A673 (cell line): ENCODE data around the gene TEX13C. TPM values are rescaled to one million over a fixed set of nuclear protein-coding genes. Genes with fewer than 3 reads are reported as not detected.

Source experiments
- BruUV-seq: library from RNA; stranded (reverse); fragments of 400-500 nt; replicated peaks from 2 replicates; lab custom pipeline; 2021; lab: Mats Ljungman, UMichigan
- CTCF ChIA-PET: fragments of 300-600 bp; sonication (Branson Sonifier 250); formaldehyde crosslinking; loops from one replicate; lab custom pipeline; 2022; ENCODE audit warnings: antibody characterized with exemption; lab: Charles Lee
- POLR2A ChIA-PET: fragments of 300-600 bp; sonication (Branson Sonifier 250); formaldehyde crosslinking; loops from one replicate; lab custom pipeline; 2022; ENCODE audit warnings: antibody characterized with exemption; ENCODE audit not compliant: low non-redundant PET; lab: Charles Lee
- DNase-seq: peaks from one replicate; pipeline ENCODE4 v3.0.0-alpha.2; 2015; ENCODE audit warnings: low spot score
- H3K27ac ChIP-seq: fragments of 200-600 bp; sonication (generic); 2 replicates; pipeline ENCODE4 v1.5.1; 2016; ENCODE audit warnings: mixed run types, low read depth, mild to moderate bottlenecking, mixed read lengths, antibody characterized with exemption, low read length; ENCODE audit not compliant: poor library complexity, severe bottlenecking
- H3K27me3 ChIP-seq: fragments of 200-600 bp; sonication (generic); replicated peaks from 2 replicates; pipeline ENCODE4 v1.6.1; 2017; ENCODE audit warnings: mixed run types, low read depth, mild to moderate bottlenecking, mixed read lengths, antibody characterized with exemption, low read length; ENCODE audit not compliant: insufficient read depth, poor library complexity
- H3K36me3 ChIP-seq: fragments of 200-600 bp; sonication (generic); 2 replicates; pipeline ENCODE4 v1.6.1; 2016; ENCODE audit warnings: mixed run types, mild to moderate bottlenecking, mixed read lengths, antibody characterized with exemption, low read length; ENCODE audit not compliant: insufficient read depth, poor library complexity, severe bottlenecking
- H3K4me1 ChIP-seq: fragments of 200-600 bp; sonication (generic); 2 replicates; pipeline ENCODE4 v1.6.1; 2017; ENCODE audit warnings: mixed run types, mild to moderate bottlenecking, mixed read lengths, antibody characterized with exemption, low read length; ENCODE audit not compliant: insufficient read depth, poor library complexity, severe bottlenecking
- H3K4me3 ChIP-seq: fragments of 200-600 bp; sonication (generic); 2 replicates; pipeline ENCODE4 v1.5.1; 2016; ENCODE audit warnings: low read depth, mixed run types, mild to moderate bottlenecking, mixed read lengths, low read length; ENCODE audit not compliant: poor library complexity, severe bottlenecking
- H3K9me3 ChIP-seq: fragments of 200-600 bp; sonication (generic); 2 replicates; pipeline ENCODE4 v1.6.1; 2016; ENCODE audit warnings: mixed run types, low read depth, mild to moderate bottlenecking, mixed read lengths, antibody characterized with exemption, low read length; ENCODE audit not compliant: poor library complexity, severe bottlenecking
- EZH2 ChIP-seq: fragments of 200-600 bp; sonication (generic); IDR thresholded peaks from 2 replicates; pipeline ENCODE4 v1.6.1; 2017; ENCODE audit warnings: borderline replicate concordance, low read depth, mild to moderate bottlenecking, mixed read lengths, antibody characterized with exemption, low read length; ENCODE audit not compliant: poor library complexity, severe bottlenecking
- intact Hi-C: fragments of 100-400 bp; cut with micrococcal nuclease; formaldehyde crosslinking; loops from one replicate; pipeline ENCODE4 v1.10.0; 2022; ENCODE audit not compliant: unreplicated experiment
- total RNA-seq: library from RNA; stranded (reverse); gene quantifications from 2 replicates; pipeline ENCODE4 v1.2.3, GENCODE V29; 2021
- TF ChIP-seq, protein P1 (sequence below): fragments of 300-800, 200-600 bp; sonication (generic); conservative IDR thresholded peaks from 2 replicates; pipeline ENCODE4 v1.5.1; 2017; ENCODE audit warnings: low read depth, mild to moderate bottlenecking, antibody characterized with exemption, low read length, moderate library complexity, mixed read lengths

Gene TEX13C
- total RNA-seq, 1 experiment from 2014 or later = not detected

DNA sequence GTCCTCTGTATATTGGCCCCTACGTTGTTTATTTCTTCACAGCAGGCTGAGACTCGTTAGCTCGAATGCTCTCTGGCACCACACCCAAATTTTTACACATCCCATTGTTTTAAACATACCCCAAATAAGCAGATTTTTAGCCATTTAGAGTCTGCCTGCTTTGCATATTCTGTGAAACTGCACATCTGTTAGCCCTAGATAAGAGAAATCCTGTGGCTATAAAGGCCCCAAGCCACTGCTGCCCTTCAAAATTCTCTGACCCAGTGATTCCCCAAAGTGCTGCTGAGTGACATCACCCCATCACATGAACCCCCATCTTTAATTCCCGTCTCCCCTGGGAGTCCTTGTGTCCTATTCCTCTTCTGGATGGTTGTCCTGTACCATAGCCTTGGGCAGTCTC, 20.8 kb downstream of the TEX13C start:
- Histone ChIP-seq H3K9me3 (peaks cover 6% of the 10 kb centered on the region), H3K4me3 (no peak overlapping the region), H3K4me1 (no peaks in the 10 kb centered on the region), H3K36me3 (no peaks in the 10 kb centered on the region), H3K27me3 (no peaks in the 10 kb centered on the region), H3K27ac (no peak overlapping the region)
- intact Hi-C loops = no loop called here
- CTCF ChIA-PET = no interaction called here
- POLR2A ChIA-PET = no interaction called here
- TF ChIP-seq EZH2 = no peak
- TF ChIP-seq, protein P1, sequence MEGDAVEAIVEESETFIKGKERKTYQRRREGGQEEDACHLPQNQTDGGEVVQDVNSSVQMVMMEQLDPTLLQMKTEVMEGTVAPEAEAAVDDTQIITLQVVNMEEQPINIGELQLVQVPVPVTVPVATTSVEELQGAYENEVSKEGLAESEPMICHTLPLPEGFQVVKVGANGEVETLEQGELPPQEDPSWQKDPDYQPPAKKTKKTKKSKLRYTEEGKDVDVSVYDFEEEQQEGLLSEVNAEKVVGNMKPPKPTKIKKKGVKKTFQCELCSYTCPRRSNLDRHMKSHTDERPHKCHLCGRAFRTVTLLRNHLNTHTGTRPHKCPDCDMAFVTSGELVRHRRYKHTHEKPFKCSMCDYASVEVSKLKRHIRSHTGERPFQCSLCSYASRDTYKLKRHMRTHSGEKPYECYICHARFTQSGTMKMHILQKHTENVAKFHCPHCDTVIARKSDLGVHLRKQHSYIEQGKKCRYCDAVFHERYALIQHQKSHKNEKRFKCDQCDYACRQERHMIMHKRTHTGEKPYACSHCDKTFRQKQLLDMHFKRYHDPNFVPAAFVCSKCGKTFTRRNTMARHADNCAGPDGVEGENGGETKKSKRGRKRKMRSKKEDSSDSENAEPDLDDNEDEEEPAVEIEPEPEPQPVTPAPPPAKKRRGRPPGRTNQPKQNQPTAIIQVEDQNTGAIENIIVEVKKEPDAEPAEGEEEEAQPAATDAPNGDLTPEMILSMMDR = no peak
- no TSS peak for BruUV-seq
- no peak for DNase-seq

DNA sequence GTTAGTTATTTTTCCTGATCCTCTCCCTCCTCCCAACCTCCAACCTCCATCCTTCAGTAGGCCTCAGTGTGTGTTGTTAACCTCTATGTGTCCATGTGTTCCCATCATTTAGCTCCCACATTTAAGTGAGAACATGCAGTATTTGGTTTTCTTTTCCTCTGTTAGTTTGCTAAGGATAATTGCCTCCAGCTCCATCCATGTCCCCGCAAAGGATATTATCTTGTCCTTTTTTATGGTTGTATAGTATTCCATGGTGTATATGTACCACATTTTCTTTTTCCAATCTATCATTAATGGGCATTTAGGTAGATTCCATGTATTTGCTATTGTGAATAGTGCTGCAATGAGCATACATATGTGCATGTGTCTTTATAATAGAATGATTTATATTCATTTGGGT, 54.5 kb downstream of the TEX13C start:
- Histone ChIP-seq H3K27me3 (no peaks in the 10 kb centered on the region), H3K36me3 (no peaks in the 10 kb centered on the region), H3K27ac (no peak overlapping the region), H3K9me3 (no peaks in the 10 kb centered on the region), H3K4me1 (no peaks in the 10 kb centered on the region), H3K4me3 (no peak overlapping the region)
- TF ChIP-seq, protein P1 = no peak
- TF ChIP-seq EZH2 = no peak
- BruUV-seq = no TSS peak
- DNase-seq = no peak
- intact Hi-C loops = no loop called here
- CTCF ChIA-PET = no interaction called here
- POLR2A ChIA-PET = no interaction called here
